ENCODE data around the gene SV2B. TPM values are rescaled to one million over a fixed set of nuclear protein-coding genes. Genes with fewer than 3 reads are reported as not detected.

Gene SV2B
- total RNA-seq, 1 experiment from 2014 or later, result not detected

DNA sequence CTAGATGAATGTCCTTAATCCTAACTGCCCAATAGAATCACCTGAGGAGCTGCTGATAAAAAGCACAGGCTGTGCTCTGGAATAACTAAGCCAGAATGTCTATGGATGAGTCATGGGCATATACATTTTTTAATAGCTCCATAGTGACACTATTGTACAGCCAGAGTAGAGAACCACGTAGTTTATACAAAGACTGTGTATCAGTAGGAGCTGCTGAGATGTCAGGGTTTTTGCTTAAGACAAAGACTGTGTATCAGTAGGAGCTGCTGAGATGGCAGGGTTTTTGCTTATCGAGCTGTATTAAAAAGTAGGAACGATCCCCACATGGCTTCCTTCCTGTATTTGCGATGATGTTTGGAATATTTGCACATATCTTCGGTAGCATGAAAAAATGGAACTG, 137.4 kb downstream of the SV2B start:
- no peaks in the 10 kb centered on the region for H3K27me3 ChIP-seq (ENCODE audit: insufficient read depth, low read length)

More for the DNA sequence above, 137.4 kb downstream of the SV2B start:
- no CpG with 5 or more reads among the region's 5 CpGs for WGBS (ENCODE audit: extremely low coverage, insufficient read length, low lambda C conversion rate)
- Mint-ChIP-seq H3K36me3 (ENCODE audit: insufficient read depth in 1 of 3, low read depth in 3 of 3) (no peaks in the 10 kb centered on the region), H3K27ac (no peak overlapping the region), H3K4me1 (no peaks in the 10 kb centered on the region), H3K9me3 (no peaks in the 10 kb centered on the region), H3K27me3 (ENCODE audit: low read depth) (peaks cover 41% of the 10 kb centered on the region), H3K4me3 (no peak overlapping the region)
- H4K20me1 ChIP-seq (ENCODE audit: control insufficient read depth, insufficient read depth, insufficient read length), result no peaks in the 10 kb centered on the region
- H3K27ac ChIP-seq (ENCODE audit: insufficient read length, low read depth, low read length), result no peak overlapping the region
- H4K8ac ChIP-seq (replicated peaks; ENCODE audit: insufficient read length, low read depth, low read length), result no peak overlapping the region
- H2AK5ac ChIP-seq (ENCODE audit: insufficient read length, low read length), result no peak overlapping the region
- H3K18ac ChIP-seq (ENCODE audit: insufficient read length, low read depth, low read length), result no peak overlapping the region
- TF ChIP-seq, protein P1, sequence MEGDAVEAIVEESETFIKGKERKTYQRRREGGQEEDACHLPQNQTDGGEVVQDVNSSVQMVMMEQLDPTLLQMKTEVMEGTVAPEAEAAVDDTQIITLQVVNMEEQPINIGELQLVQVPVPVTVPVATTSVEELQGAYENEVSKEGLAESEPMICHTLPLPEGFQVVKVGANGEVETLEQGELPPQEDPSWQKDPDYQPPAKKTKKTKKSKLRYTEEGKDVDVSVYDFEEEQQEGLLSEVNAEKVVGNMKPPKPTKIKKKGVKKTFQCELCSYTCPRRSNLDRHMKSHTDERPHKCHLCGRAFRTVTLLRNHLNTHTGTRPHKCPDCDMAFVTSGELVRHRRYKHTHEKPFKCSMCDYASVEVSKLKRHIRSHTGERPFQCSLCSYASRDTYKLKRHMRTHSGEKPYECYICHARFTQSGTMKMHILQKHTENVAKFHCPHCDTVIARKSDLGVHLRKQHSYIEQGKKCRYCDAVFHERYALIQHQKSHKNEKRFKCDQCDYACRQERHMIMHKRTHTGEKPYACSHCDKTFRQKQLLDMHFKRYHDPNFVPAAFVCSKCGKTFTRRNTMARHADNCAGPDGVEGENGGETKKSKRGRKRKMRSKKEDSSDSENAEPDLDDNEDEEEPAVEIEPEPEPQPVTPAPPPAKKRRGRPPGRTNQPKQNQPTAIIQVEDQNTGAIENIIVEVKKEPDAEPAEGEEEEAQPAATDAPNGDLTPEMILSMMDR (conservative IDR thresholded peaks at IDR 0.05), result no peak
- no peaks in the 10 kb centered on the region for H3K23me2 ChIP-seq (ENCODE audit: insufficient read length, low read depth, low read length, poor library complexity, severe bottlenecking)
- H3K14ac ChIP-seq (ENCODE audit: insufficient read depth, low read length), result no peak overlapping the region
- no peak overlapping the region for H3K9ac ChIP-seq (ENCODE audit: extremely low read depth, insufficient read length, low read length)
- no peaks in the 10 kb centered on the region for H3K4me1 ChIP-seq (ENCODE audit: insufficient read depth, low read length)
- no peak overlapping the region for H3T11ph ChIP-seq (ENCODE audit: low read length)
- no peak overlapping the region for H2BK20ac ChIP-seq (ENCODE audit: low read depth, low read length, poor library complexity, severe bottlenecking)
- no peak for DNase-seq
- no peak overlapping the region for H2BK120ac ChIP-seq (ENCODE audit: low read depth, low read length, poor library complexity, severe bottlenecking)
- no peaks in the 10 kb centered on the region for H3K79me1 ChIP-seq (ENCODE audit: insufficient read depth, low read depth, low read length, poor library complexity, severe bottlenecking)
- H3K4ac ChIP-seq (ENCODE audit: low read depth, low read length), result no peak overlapping the region
- H3K56ac ChIP-seq (ENCODE audit: insufficient read length, low read depth, low read length), result no peak overlapping the region
- no peaks in the 10 kb centered on the region for H3K79me2 ChIP-seq (ENCODE audit: insufficient read depth, low read length)
- no peak overlapping the region for H2AFZ ChIP-seq (ENCODE audit: low read length)
- no peak overlapping the region for H4K5ac ChIP-seq (ENCODE audit: insufficient read length, low read depth, low read length)
- H2BK12ac ChIP-seq (ENCODE audit: insufficient read length, low read depth, low read length), result no peak overlapping the region
- no peak overlapping the region for H2BK15ac ChIP-seq (ENCODE audit: low read depth, low read length)
- no peaks in the 10 kb centered on the region for H3K9me3 ChIP-seq (ENCODE audit: control insufficient read depth, low read depth, low read length)
- H3K23ac ChIP-seq (ENCODE audit: insufficient read length, low read depth, low read length), result no peak overlapping the region
- H4K91ac ChIP-seq (ENCODE audit: insufficient read length, low read depth, low read length), result no peak overlapping the region
- H2BK5ac ChIP-seq (ENCODE audit: insufficient read length, low read length), result no peak overlapping the region
- no peak overlapping the region for H3K4me2 ChIP-seq (ENCODE audit: insufficient read depth, insufficient read length, low read length)

Measured in H9 (cell line).